Duodenal mucosa (tissue), 2 donors: ENCODE results near the gene NACC2.
A peak's percentile ranks its signal among the peaks of the same experiment; 100 is the strongest.

ENCODE experiments used
- H3K27ac ChIP-seq: one replicate; pipeline ENCODE4 v1.7.0; 2013; ENCODE audit warnings: low read depth, low read length
- H3K27me3 ChIP-seq, 2 donors: one replicate each; pipeline ENCODE4 v1.7.0; 2013; ENCODE audit warnings: low read length in 2 of 2, control low read depth in 1 of 2; ENCODE audit not compliant: insufficient read depth in 2 of 2, control insufficient read depth in 1 of 2
- H3K36me3 ChIP-seq, 2 donors: one replicate each; pipeline ENCODE4 v1.7.0; 2013; ENCODE audit warnings: low read length in 2 of 2, control low read depth in 1 of 2; ENCODE audit not compliant: insufficient read depth in 2 of 2, control insufficient read depth in 1 of 2
- H3K4me1 ChIP-seq, 2 donors: one replicate each; pipeline ENCODE4 v1.7.0; 2013; ENCODE audit warnings: low read length in 2 of 2, control low read depth in 1 of 2; ENCODE audit not compliant: insufficient read depth in 2 of 2, control insufficient read depth in 1 of 2
- H3K4me3 ChIP-seq, 2 donors: one replicate each; pipeline ENCODE4 v1.7.0; 2013; ENCODE audit warnings: low read length in 2 of 2, low read depth in 1 of 2
- H3K9ac ChIP-seq, 2 donors: one replicate each; pipeline ENCODE4 v1.7.0; 2013; ENCODE audit warnings: low read length in 2 of 2, low read depth in 1 of 2
- H3K9me3 ChIP-seq, 2 donors: one replicate each; pipeline ENCODE4 v1.7.0; 2013; ENCODE audit warnings: low read length in 2 of 2, control low read depth in 1 of 2; ENCODE audit not compliant: control insufficient read depth in 1 of 2

NACC2 gene

DNA sequence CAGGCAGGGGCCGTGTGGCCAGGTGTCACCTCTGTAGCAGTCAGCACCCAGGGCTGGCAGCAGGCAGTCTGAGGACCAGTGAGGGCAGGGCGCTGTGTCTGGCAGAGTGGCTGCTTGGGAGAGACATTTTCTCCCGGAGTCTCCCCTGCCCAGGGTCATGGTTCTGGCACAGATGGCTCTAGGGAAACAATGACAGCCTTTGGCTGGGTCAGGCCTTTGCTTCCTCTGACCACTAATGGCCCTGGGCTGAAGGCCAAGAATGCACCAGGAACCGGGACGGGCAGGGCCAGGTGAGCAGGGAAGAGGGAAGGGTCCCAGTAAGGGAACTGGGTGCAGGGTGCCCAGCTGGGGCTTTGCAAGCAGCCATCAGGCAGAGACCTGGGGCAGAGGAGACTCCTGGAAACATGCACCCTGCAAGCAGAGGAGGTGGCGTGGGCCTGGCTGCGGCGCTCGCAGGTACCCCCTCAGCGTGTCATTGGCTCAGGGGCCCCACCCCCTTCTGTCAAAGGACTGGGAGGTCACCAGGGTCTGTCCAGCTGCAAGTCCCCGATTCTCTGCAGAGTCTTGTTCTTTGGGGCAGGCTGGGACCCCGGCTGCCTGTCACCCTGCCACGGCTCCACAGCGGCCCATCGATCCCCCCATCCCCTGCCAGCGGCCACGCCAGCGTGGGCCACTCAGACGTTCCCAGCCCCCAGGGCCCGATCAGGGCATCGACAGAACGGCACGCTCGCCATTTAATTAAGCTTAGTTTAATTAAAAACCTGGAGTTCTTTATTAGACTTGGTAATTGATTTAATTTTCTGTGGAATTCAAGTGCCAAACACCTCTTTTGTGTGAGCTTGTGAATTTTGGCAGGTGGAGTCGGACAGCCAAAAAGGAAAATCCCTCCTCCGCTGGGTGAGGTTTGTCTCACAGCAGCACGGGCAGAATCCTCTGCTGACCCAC is 42.5 kb upstream of the NACC2 start:
- Histone ChIP-seq H3K4me3 (no peak overlapping the region), H3K4me1 (no peaks in the 10 kb centered on the region), H3K27ac (no peak overlapping the region), H3K27me3 (peaks cover 19 to 32% of the 10 kb centered on the region in 2 donors), H3K36me3 (no peaks in the 10 kb centered on the region), H3K9me3 (no peaks in the 10 kb centered on the region), H3K9ac (no peak overlapping the region)

DNA sequence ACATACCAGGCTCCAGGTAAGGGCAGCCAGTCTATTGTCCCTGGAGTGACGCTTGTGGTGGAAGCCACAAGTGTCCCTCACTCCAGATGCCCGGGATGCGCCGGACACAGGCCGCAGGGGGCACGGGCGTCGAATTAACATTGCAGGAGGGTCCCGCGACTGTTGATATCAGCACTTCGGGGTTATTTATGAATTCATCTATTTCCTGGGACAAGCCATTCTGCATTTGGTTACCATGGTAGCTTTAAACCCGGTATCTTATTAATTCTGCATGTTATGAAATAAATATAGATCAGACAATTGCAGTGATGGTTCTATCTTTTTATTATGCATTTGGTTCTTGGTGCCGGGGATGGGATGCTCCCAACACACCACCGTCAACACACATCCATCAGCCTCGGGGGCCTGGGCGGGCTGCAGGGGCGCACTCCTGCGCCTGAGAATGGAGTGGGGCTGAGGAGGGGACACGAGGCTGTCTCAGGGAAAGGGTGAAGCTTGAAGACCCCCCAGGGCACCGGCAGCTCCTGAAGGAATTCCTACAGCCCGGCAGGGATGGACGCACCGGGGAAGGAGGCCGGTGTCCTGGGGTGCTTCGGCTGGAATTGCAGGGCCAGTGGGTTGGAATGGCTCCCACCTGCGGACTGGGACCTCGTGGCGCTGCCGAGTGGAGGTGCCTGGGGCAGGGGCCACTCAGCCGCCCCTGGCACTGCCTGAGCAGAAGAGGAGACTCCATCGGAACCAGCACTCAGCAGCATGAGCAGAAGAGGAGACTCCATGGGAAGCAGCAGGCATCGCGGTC is 41.2 kb upstream of the NACC2 start:
- Histone ChIP-seq H3K27ac (no peak overlapping the region), H3K9ac (no peak overlapping the region), H3K4me3 (no peak overlapping the region), H3K4me1 (no peaks in the 10 kb centered on the region), H3K9me3 (no peaks in the 10 kb centered on the region), H3K36me3 (no peaks in the 10 kb centered on the region), H3K27me3 (peaks cover 32 to 44% of the 10 kb centered on the region in 2 donors)

DNA sequence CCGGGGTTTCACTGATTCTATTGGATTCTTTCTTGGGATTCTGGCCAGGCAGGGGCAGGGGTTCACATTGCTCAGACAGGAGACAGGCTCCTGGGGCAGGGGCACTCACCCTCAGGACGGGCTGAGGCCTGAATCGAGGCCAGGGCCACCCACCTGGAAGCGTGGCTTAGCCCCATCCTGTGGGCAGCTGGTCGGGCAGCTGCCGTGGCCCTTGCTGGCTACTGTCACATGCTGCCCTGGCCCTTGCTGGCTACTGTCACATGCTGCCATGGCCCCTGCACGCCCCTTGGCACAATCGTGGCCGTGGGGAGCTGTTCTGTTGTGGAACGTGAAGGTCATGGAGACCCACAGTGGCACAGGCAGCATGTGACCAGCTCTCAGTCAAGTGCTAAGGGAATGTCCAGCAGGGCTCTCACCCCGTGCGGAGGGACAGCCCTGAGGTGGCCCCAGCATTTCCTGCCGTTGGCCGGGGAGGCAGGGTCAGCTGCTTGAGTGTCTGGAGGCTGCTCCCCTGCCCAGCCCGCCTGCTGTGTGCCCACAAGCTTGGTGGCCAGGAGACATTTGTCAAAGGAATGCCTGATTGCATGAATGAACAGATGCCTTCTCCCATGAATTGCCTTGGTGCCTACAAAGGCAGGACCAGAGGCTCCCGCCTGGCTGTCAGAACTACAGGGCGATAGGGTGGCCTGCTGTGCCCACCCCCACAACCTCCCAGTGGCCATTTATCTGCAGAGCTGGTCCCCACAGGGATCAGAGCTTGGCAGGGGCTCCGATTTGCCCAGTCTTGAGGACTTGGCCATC is 40.4 kb upstream of the NACC2 start:
- no peak overlapping the region for H3K27ac ChIP-seq
- no peak overlapping the region for H3K4me3 ChIP-seq
- peaks cover 32 to 50% of the 10 kb centered on the region in 2 donors for H3K27me3 ChIP-seq
- no peaks in the 10 kb centered on the region for H3K36me3 ChIP-seq
- no peak overlapping the region for H3K9ac ChIP-seq
- no peaks in the 10 kb centered on the region for H3K9me3 ChIP-seq
- peaks cover 0 to 3% of the 10 kb centered on the region in 2 donors for H3K4me1 ChIP-seq

DNA sequence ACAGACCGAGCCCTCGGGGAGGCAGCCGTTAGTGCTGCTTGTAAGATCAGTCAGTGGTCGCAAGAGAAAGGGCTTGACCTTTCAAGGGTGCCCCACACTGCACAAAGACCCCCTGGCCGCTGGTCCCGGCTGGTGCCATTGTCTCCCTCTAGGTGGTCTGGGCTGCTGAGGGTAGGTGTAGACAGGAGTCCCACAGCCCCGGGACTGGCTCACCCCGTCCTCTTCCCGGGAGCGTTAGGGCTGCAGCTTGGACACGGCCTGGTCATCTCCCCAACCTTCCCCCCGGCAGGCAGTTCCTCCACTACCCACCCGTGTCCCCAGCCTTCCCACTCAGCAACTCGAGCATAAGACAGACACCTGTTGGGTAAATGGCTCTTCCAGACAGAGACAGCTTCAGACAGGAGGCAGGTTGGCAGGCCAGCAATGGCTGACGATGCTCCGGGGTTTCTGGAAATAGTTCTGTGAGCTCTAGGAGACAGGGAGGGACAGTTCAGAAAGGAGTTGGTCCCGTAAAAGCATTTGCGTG is 38.9 kb upstream of the NACC2 start:
- H3K9me3 ChIP-seq = no peaks in the 10 kb centered on the region
- no peak overlapping the region for H3K4me3 ChIP-seq
- H3K27me3 ChIP-seq = peaks cover 32 to 50% of the 10 kb centered on the region in 2 donors
- no peaks in the 10 kb centered on the region for H3K36me3 ChIP-seq
- H3K9ac ChIP-seq = no peak overlapping the region
- H3K27ac ChIP-seq = no peak overlapping the region
- H3K4me1 ChIP-seq = peaks cover 0 to 3% of the 10 kb centered on the region in 2 donors

DNA sequence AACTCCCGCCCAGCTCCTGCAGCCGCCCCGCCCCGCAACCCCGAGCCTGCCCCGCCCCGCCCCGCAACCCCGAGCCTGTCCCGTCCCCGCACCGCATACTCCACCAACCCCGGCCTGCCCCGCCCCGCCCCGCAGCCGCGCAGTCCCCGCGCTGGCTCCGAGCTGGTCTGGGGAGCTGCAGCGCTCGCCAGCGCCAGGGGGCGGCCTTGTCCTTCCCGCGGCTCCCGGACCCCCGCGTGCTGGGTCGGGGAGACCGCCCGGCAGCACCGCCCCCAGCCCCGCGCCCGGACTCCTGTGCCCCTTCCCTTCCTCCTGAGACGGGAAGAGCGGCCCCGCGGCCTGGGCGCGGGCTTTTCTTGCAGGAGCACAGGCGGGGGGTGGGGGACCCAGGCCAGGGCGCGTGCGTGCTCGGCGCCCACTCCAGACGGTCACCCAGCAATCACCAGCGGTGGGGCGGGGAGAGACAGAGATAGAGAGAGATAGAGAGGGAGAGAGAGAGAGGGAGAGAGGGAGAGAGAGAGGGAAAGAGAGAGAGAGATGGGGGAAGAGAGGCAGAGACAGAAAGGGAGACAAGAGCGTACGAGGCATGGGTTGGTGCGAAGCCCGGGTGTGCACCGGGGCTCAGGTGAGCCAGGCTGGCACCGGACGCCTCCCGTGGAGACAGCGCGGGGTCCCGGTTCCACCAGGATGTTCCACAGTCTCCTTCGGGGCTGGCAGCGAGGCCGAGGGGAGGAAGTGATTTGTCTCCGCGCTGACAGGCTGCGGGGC is 38.3 kb upstream of the NACC2 start:
- no peak overlapping the region for H3K27ac ChIP-seq
- H3K27me3 ChIP-seq = peaks cover 32 to 50% of the 10 kb centered on the region in 2 donors
- no peaks in the 10 kb centered on the region for H3K36me3 ChIP-seq
- peaks cover 0 to 3% of the 10 kb centered on the region in 2 donors for H3K4me1 ChIP-seq
- no peak overlapping the region for H3K9ac ChIP-seq
- peak overlapping the region in 1 of 2 donors; percentile 29 for H3K4me3 ChIP-seq
- H3K9me3 ChIP-seq = no peaks in the 10 kb centered on the region

DNA sequence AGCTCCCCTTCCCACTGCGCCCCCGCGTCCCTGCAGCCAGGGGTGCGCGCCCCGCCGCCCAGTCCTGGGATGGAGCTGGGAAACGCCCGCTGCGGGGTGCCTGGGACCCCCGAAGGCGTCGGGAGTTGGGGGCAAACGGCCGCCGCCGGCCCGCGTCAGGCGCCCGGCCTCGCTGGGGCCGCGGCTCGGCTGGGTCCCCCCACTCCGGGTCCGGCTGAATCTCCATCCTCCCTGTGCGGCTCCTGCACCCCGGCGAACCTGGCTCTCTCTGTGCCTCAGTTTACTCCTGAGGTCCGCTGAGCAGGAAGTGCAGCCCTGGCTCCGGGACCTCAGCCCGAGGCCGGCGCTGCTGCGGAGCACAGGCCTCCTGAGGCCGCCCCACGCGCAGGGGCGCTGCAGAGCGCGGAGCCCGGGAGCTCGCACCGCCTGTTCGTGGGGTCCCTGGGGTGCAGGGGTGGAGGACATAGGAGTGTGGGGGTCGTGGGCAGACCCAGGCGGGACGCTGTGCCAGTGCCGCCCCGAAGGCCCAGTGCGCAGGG is 37.5 kb upstream of the NACC2 start:
- H3K4me3 ChIP-seq = no peak overlapping the region
- H3K27ac ChIP-seq = no peak overlapping the region
- no peaks in the 10 kb centered on the region for H3K9me3 ChIP-seq
- H3K4me1 ChIP-seq = peaks cover 0 to 3% of the 10 kb centered on the region in 2 donors
- H3K9ac ChIP-seq = no peak overlapping the region
- no peaks in the 10 kb centered on the region for H3K36me3 ChIP-seq
- H3K27me3 ChIP-seq = peaks cover 32 to 50% of the 10 kb centered on the region in 2 donors

DNA sequence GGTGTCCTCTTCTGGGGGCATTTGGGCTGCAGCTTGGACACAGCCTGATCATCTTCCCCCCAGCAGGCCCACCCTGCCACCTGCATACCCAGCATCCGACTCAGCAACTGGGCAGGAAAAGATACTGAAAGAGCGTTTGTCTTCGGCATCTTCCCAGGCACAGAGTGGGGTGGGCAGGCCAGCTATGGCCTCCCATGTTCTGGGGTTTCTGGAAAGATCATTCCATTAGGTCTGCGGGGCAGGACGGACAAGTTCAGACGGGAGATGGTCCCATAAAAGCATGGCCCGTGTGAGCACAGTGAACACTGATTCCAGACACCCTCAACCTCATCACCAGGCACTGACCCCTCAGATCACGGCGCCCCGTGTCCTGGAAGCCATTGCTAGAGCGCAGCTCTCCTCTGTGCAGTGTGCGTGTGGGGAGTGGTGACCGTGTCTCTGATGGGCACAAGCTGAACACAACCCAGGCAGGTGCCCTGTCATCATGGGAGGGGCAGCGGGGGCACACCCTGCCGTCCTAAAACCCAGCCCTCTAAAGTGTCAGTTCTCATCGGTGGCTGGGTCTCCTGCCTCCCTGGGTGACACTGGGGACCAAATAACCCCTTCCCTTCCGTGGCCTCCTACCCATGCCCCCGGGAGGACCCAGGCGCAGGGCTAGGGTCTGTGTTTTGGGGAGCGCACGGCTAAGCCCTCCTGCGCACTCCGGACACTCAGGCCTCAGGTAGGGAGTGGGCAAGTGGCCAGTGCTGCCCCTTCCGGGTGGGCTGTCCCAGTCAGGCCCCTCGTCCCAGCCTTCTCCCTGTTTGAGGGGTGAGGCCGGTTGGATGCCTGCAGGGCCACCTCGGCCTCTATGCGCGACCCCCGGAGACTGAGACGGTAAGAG is 36.8 kb upstream of the NACC2 start:
- Histone ChIP-seq H3K36me3 (no peaks in the 10 kb centered on the region), H3K4me3 (no peak overlapping the region), H3K9me3 (no peaks in the 10 kb centered on the region), H3K9ac (no peak overlapping the region), H3K27ac (no peak overlapping the region), H3K27me3 (peaks cover 32 to 46% of the 10 kb centered on the region in 2 donors), H3K4me1 (peaks cover 0 to 3% of the 10 kb centered on the region in 2 donors)

DNA sequence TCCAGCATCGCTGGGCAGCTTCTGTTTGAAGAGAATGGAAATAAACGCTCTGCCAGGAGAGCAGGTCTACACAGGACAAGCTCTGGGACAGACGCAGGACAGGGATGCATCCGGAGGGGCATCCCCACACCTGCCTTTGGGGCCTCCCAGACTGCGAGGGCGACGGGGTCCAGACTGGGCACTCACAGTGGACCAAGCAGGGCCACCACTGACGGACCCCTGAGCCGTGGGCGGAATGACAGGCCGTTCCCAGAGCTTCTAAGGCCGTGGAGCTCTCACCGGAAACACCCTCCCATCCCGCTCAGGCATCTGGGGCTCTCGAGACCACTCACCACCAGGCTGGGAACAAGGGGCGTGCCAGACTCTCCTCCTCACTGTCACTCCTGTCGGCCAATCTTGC is 34.1 kb upstream of the NACC2 start:
- no peak overlapping the region for H3K9ac ChIP-seq
- H3K27me3 ChIP-seq = peaks cover 23 to 32% of the 10 kb centered on the region in 2 donors
- peaks cover 0 to 3% of the 10 kb centered on the region in 2 donors for H3K4me1 ChIP-seq
- H3K27ac ChIP-seq = no peak overlapping the region
- no peak overlapping the region for H3K4me3 ChIP-seq
- no peaks in the 10 kb centered on the region for H3K9me3 ChIP-seq
- no peaks in the 10 kb centered on the region for H3K36me3 ChIP-seq
